ENCODE results near the gene SLC18A2. TPM values are rescaled to one million over a fixed set of nuclear protein-coding genes. Genes with fewer than 3 reads are reported as not detected.

SLC18A2 gene
- total RNA-seq, 2 donors from 2014 or later: 1.3 to 1.9 TPM

DNA sequence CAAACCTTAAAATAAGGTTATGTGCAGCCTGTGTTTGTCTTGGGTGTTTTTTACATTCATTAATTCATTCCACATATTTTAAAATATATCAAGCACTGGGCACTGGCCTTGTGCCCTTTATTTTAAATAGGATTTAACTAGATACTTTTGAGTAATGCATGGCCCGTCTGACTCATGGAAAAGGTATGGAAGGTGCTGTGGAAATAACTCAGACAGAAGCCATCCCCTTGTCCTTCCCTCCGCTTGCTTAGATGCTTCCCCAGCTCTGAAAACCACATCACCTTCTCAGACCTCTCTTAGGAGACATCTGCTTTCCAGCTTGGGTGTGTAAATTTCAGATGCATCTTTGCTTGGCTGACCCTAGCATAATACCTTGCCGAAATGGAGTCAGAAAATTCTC lies 30.5 kb downstream of the SLC18A2 start:
- DNase-seq (ENCODE audit: low spot score): no peak
- H3K27me3 ChIP-seq (replicated peaks; ENCODE audit: insufficient read depth): no peaks in the 10 kb centered on the region
- 75% methylated on average over 3 of the region's 3 CpGs for WGBS

DNA sequence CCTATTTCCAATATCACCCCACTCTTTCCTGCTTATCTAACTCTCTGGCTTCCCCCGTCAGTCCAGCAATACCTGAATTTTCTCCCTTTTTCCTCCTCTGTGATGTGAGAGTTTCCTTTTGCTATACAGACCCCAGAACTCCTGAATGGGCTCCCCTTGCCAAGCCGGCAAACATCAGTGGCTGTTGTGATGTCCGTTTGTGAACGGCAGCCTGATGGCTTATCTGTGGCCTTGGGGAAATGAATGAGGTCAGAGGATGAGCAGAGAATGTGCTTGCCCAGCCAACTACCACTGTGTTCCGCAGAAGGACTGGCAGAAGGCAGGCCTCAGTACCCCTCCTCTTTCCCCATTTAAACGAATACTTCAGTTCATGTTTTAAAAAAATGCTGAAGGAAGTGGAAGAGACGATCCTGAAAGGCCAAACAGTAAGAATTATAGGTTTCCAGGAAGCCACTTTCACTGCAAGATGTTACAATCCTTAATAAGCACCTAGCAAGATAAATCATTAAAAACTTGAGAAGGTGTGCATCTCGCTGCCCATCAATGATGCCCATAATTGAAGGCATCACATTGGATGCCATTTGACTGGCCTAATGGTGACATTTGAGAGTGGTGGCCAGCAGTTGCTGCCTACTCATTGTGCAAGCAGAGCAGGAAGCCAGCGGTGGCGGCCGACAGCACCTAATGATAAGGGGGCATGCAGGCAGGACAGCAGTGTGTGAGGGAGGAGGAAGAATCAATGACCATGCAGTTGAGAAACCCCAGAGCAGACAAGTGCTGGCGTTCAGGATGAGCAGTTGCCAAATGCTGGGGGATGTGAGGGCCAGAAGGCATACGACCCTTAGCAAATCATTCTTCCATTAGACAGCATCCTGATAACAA lies 31.5 kb downstream of the SLC18A2 start:
- DNase-seq (ENCODE audit: low spot score): no peak
- Histone ChIP-seq H3K27me3 (replicated peaks; ENCODE audit: insufficient read depth) (no peaks in the 10 kb centered on the region), H3K36me3 (no peaks in the 10 kb centered on the region), H3K9me3 (no peaks in the 10 kb centered on the region), H3K4me3 (no peak overlapping the region), H3K27ac (no peak overlapping the region), H3K4me1 (replicated peaks) (no peaks in the 10 kb centered on the region)
- TF ChIP-seq POLR2A (IDR thresholded peaks at IDR 0.05) (no peak), POLR2AphosphoS5 (IDR thresholded peaks at IDR 0.05) (no peak)
- TF ChIP-seq, protein P1, sequence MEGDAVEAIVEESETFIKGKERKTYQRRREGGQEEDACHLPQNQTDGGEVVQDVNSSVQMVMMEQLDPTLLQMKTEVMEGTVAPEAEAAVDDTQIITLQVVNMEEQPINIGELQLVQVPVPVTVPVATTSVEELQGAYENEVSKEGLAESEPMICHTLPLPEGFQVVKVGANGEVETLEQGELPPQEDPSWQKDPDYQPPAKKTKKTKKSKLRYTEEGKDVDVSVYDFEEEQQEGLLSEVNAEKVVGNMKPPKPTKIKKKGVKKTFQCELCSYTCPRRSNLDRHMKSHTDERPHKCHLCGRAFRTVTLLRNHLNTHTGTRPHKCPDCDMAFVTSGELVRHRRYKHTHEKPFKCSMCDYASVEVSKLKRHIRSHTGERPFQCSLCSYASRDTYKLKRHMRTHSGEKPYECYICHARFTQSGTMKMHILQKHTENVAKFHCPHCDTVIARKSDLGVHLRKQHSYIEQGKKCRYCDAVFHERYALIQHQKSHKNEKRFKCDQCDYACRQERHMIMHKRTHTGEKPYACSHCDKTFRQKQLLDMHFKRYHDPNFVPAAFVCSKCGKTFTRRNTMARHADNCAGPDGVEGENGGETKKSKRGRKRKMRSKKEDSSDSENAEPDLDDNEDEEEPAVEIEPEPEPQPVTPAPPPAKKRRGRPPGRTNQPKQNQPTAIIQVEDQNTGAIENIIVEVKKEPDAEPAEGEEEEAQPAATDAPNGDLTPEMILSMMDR (IDR thresholded peaks at IDR 0.05): no peak
- 75% methylated on average over 13 of the region's 13 CpGs for WGBS
- intact Hi-C loops (cut with DNase I): no loop called here

More for the DNA sequence above, 30.5 kb downstream of the SLC18A2 start:
- H3K9me3 ChIP-seq: no peaks in the 10 kb centered on the region
- H3K27ac ChIP-seq: no peak overlapping the region
- H3K4me1 ChIP-seq (replicated peaks): no peaks in the 10 kb centered on the region
- intact Hi-C loops (cut with DNase I): no loop called here
- H3K4me3 ChIP-seq: no peak overlapping the region
- H3K36me3 ChIP-seq: no peaks in the 10 kb centered on the region
- TF ChIP-seq POLR2AphosphoS5 (IDR thresholded peaks at IDR 0.05) (no peak), POLR2A (IDR thresholded peaks at IDR 0.05) (no peak)
- TF ChIP-seq, protein P1 (IDR thresholded peaks at IDR 0.05): no peak

DNA sequence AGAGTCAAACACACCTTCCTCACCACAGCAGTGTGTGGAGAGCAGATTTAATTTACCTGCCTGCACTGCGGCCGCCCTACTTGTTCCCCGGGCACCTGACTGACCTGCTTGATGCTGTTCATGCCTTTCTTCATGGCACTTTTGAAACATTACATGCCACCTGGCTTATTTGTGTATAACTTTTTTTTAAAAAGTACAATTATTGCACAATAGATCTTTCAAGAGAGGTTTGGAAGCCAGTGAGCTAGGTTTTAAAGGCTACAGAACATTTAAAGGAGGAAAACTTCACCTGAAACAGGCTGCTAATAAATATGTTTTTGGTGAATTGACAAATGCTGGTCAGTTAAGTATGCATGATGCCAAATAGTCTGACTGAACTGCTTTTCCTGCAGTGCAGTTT lies 33.1 kb downstream of the SLC18A2 start:
- Histone ChIP-seq H3K9me3 (no peaks in the 10 kb centered on the region), H3K36me3 (no peaks in the 10 kb centered on the region), H3K4me3 (no peak overlapping the region), H3K27ac (no peak overlapping the region), H3K4me1 (replicated peaks) (no peaks in the 10 kb centered on the region), H3K27me3 (replicated peaks; ENCODE audit: insufficient read depth) (no peaks in the 10 kb centered on the region)
- DNase-seq (ENCODE audit: low spot score): no peak
- 95% methylated on average over 3 of the region's 3 CpGs for WGBS
- intact Hi-C loops (cut with DNase I): no loop called here
- TF ChIP-seq, protein P1 (IDR thresholded peaks at IDR 0.05): no peak
- no peak for TF ChIP-seq POLR2A (IDR thresholded peaks at IDR 0.05)
- TF ChIP-seq POLR2AphosphoS5 (IDR thresholded peaks at IDR 0.05): no peak

DNA sequence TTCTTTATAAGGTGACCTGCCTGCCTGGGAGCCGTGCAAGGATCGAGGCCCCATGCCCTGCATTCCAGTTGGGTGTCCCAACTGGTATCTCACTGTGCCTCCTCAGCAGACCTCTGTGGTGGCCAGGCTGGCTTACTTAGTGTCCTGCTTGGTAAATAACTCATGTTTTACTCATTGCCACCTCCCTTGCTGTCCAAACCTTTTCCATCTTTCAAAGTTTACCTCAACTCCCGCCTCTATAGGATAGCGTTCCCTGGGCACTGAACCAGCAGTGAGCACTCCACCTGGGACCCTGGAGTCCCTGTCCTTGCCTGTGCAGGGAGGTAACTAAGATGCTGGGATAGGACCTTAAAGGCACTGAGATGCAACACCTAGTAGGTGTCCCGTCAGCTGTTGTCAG lies 33.6 kb downstream of the SLC18A2 start:
- H3K4me1 ChIP-seq (replicated peaks): no peaks in the 10 kb centered on the region
- no peaks in the 10 kb centered on the region for H3K27me3 ChIP-seq (replicated peaks; ENCODE audit: insufficient read depth)
- no peaks in the 10 kb centered on the region for H3K9me3 ChIP-seq
- no peak overlapping the region for H3K27ac ChIP-seq
- H3K4me3 ChIP-seq: no peak overlapping the region
- whole genome bisulfite sequencing: 98% methylated on average over 5 of the region's 5 CpGs
- H3K36me3 ChIP-seq: no peaks in the 10 kb centered on the region
- no peak for DNase-seq (ENCODE audit: low spot score)
- intact Hi-C loops (cut with DNase I): no loop called here
- TF ChIP-seq POLR2A (IDR thresholded peaks at IDR 0.05) (no peak), POLR2AphosphoS5 (IDR thresholded peaks at IDR 0.05) (no peak)
- TF ChIP-seq, protein P1 (IDR thresholded peaks at IDR 0.05): no peak

DNA sequence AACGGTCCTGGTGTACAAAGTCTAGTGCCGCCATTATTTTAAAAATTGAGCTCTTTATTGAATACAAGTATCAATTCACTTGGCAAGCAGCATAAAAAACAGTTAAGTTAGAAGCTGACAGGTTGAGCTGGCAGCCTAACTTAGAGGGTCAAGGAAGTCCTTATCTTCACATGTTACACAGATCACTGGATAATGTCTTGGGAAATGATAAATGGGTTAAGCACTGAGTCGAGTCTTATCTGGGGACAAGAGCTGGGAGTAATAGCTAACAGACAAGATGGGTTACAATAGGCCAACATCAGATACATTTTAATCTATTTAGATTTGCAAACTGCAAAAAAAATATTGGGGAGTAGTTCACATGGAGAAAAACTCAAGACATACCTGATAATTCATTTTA lies 34.2 kb downstream of the SLC18A2 start:
- DNase-seq (ENCODE audit: low spot score): no peak
- intact Hi-C loops (cut with DNase I): no loop called here
- H3K36me3 ChIP-seq: no peaks in the 10 kb centered on the region
- H3K27me3 ChIP-seq (replicated peaks; ENCODE audit: insufficient read depth): no peaks in the 10 kb centered on the region
- H3K9me3 ChIP-seq: no peaks in the 10 kb centered on the region
- H3K27ac ChIP-seq: no peak overlapping the region
- no peaks in the 10 kb centered on the region for H3K4me1 ChIP-seq (replicated peaks)
- WGBS: 71% methylated on average over 3 of the region's 3 CpGs
- H3K4me3 ChIP-seq: no peak overlapping the region
- no peak for TF ChIP-seq POLR2A (IDR thresholded peaks at IDR 0.05)
- TF ChIP-seq, protein P1 (IDR thresholded peaks at IDR 0.05): no peak
- TF ChIP-seq POLR2AphosphoS5 (IDR thresholded peaks at IDR 0.05): no peak

Measured in prostate gland (tissue), 2 donors.